Measurements from ENCODE around the gene GRK3. TPM values are rescaled to one million over a fixed set of nuclear protein-coding genes. Genes with fewer than 3 reads are reported as not detected.

The GRK3 gene
- total and polyA plus RNA-seq, 2 of the 4 experiments (the other 2 are of a cell fraction) = 0.58 to 1.6 TPM

- no peaks in the 10 kb centered on the region for H3K79me1 ChIP-seq (ENCODE audit: low read depth in 1 of 2, low read length in 2 of 2)
- H3K27ac ChIP-seq (ENCODE audit: insufficient read depth, low read length) = no peak overlapping the region
- no peak overlapping the region for H3K14ac ChIP-seq (replicated peaks; ENCODE audit: low read depth, low read length)
- H2AK9ac ChIP-seq (replicated peaks; ENCODE audit: low read depth, low read length, poor library complexity) = no peak overlapping the region
- no peak overlapping the region for H3K18ac ChIP-seq (ENCODE audit: low read depth, low read length)
- H3K36me3 ChIP-seq (ENCODE audit: control insufficient read depth, insufficient read depth, low read length) = no peaks in the 10 kb centered on the region
- TF ChIP-seq FOS (IDR thresholded peaks at IDR 0.05; ENCODE audit: low read depth, low read length) (no peak), RFX5 (IDR thresholded peaks at IDR 0.05; ENCODE audit: low read depth, low read length) (no peak), POLR2A (IDR thresholded peaks at IDR 0.05; ENCODE audit: low read depth, low read length) (no peak)
- H2AFZ ChIP-seq (replicated peaks; ENCODE audit: low read length, poor library complexity) = no peak overlapping the region
- no peak overlapping the region for H3K9ac ChIP-seq (ENCODE audit: low read depth, low read length)
- no peak overlapping the region for H3K4me2 ChIP-seq (ENCODE audit: low read depth, low read length)
- no peaks in the 10 kb centered on the region for H4K20me1 ChIP-seq (ENCODE audit: insufficient read depth, low read length)
- ATAC-seq (ENCODE audit: low read depth) (no peak), DNase-seq (no peak)
- H3K27me3 ChIP-seq (ENCODE audit: control insufficient read depth, insufficient read depth, low read length) = no peaks in the 10 kb centered on the region
- no peak overlapping the region for H3K23ac ChIP-seq (ENCODE audit: low read depth, low read length)
- no peak overlapping the region for H2BK20ac ChIP-seq (ENCODE audit: low read depth, low read length)
- H4K5ac ChIP-seq (ENCODE audit: low read depth, low read length) = no peak overlapping the region
- no peak overlapping the region for H2AK5ac ChIP-seq (ENCODE audit: low read depth, low read length)
- BruUV-seq (replicated peaks) = no TSS peak
- no peak overlapping the region for H2BK15ac ChIP-seq (ENCODE audit: low read depth, low read length)
- H4K91ac ChIP-seq (ENCODE audit: insufficient read depth, low read depth, low read length) = no peak overlapping the region
- H3K4me1 ChIP-seq (ENCODE audit: control insufficient read depth, insufficient read depth, low read length) = no peaks in the 10 kb centered on the region
- WGBS, 2 experiments (ENCODE audit: extremely low coverage in 2 of 2, insufficient read length in 1 of 2) = no CpG with 5 or more reads among the region's 3 CpGs
- no peak overlapping the region for H3K56ac ChIP-seq (ENCODE audit: extremely low read depth, insufficient read depth, low read length)
- H3K4ac ChIP-seq (ENCODE audit: low read depth, low read length) = no peak overlapping the region
- intact Hi-C loops (cut with micrococcal nuclease) (no loop called here), in situ Hi-C loops (cut with MboI; ENCODE audit: low sequenced_read_pairs) (no loop called here), dilution Hi-C loops (cut with HindIII; ENCODE audit: low sequenced_read_pairs, unreplicated experiment) (no loop called here)
- H2BK120ac ChIP-seq (ENCODE audit: low read depth, low read length) = no peak overlapping the region
- H2BK5ac ChIP-seq (ENCODE audit: low read depth, low read length, poor library complexity, severe bottlenecking) = no peak overlapping the region
- no peak overlapping the region for H4K8ac ChIP-seq (ENCODE audit: low read depth in 2 of 2, low read length in 2 of 2)
- POLR2A ChIA-PET (ENCODE audit: unreplicated experiment) = no interaction called here
- CTCF ChIA-PET = no interaction called here
- no peaks in the 10 kb centered on the region for H3K9me3 ChIP-seq (ENCODE audit: control insufficient read depth, insufficient read depth, low read length)
- H3K9me1 ChIP-seq (ENCODE audit: insufficient read depth, low read length) = peaks cover 2% of the 10 kb centered on the region; the same call in 1 of the 2 replicates
- H3K4me3 ChIP-seq (ENCODE audit: insufficient read depth, low read depth, low read length) = no peak overlapping the region
Measured at GRCh38 chr22:25682109-25682508, 117.6 kb downstream of the GRK3 start.

All from IMR-90 (cell line).